Fibroblast of gingiva (primary cell): ENCODE data around the gene MMP3.

ENCODE experiments used
- DNase-seq: peaks from one replicate; pipeline ENCODE4 v3.0.0-alpha.2; 2011; ENCODE audit warnings: low read depth

MMP3 gene

DNA sequence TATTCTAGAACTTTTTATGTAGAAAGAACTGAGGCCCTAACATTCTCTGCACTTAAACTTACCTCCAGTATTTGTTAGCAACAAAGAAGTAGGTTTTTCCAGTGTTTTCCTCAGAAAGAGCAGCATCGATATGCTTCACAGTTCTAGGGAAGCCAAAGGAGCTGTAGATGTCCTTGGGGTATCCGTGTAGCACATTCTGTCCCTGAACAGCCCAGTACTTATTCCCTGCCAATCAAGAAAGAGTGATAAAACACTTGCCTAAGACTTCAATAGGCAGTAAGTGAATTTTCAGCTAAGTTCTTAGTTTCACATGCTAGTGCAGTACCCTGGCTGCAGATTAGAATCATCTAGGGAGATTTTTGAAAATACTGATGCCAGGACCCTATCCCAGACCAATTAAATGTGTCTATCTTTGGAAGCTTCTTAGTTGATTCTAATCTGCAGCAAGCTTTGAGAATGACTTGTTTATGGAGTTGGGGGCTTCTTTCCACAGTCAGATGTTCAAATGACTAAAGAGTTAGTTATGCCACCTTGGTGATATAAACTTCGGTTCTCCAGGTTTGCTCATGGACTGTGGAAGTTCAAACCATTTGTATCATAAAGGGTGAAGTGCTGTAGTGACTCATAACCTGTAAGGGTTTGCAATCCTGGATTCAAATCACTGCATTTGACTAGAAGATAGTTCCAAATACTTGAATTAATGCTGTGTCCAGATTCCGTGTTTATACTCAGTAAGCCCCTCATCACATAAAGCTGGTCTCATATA lies 52.0 kb downstream of the MMP3 start:
- DNase-seq: no peak

DNA sequence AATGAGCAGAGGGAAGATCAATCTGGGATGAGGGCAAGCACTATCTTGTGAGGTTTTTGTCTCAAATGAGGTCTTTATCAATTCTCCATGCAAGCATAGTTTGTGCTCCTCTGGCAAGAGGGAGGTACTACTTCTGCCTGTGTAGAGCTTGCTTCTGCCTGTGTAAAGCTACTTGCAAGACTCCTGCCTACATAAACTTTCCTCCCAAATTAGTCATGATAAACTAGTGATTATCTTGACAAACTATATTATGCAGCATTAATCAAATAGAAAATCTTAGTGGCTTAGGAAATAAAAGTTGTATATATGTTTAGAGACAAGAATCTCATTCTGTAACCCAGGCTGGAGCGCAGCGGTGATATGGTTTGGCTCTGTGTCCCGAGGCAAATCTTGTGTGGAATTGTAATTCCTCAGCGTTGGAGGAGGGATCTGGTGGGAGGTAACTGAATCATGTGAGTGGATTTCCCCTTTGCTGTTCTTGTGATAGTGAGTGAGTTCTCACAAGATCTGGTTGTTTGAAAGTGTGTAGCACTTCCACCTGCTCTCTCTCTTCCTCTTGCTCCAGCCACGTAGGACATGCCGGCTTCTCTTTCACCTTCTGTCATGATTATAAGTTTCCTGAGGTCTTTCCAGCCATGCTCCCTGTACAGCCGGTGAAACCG lies 54.9 kb downstream of the MMP3 start:
- DNase-seq: no peak
